Calu3 (cell line): Measurements from ENCODE around the gene RNF14. TPM values are rescaled to one million over a fixed set of nuclear protein-coding genes. Genes with fewer than 3 reads are reported as not detected.

Source experiments
- BruUV-seq: library from RNA; stranded (reverse); fragments of 400-500 nt; replicated peaks from 2 replicates; lab custom pipeline; 2021; lab: Mats Ljungman, UMichigan
- CTCF ChIA-PET: fragments of 300-600 bp; sonication (Branson Sonifier 250); formaldehyde crosslinking; loops from one replicate; lab custom pipeline; 2022; ENCODE audit warnings: antibody characterized with exemption; lab: Charles Lee
- DNase-seq: peaks from one replicate; pipeline ENCODE4 v3.0.0; 2022
- H3K27ac Mint-ChIP-seq: one replicate; pipeline ENCODE4 v1.8.0; 2022; ENCODE audit warnings: mixed read lengths; ENCODE audit not compliant: unreplicated experiment
- H3K27me3 Mint-ChIP-seq: one replicate; pipeline ENCODE4 v1.8.0; 2022; ENCODE audit warnings: mixed read lengths; ENCODE audit not compliant: unreplicated experiment
- H3K36me3 Mint-ChIP-seq: one replicate; pipeline ENCODE4 v1.8.0; 2022; ENCODE audit warnings: mild to moderate bottlenecking, moderate library complexity, mixed read lengths; ENCODE audit not compliant: insufficient read depth, unreplicated experiment
- H3K4me1 Mint-ChIP-seq: one replicate; pipeline ENCODE4 v1.8.0; 2022; ENCODE audit warnings: mild to moderate bottlenecking, low read depth, mixed read lengths; ENCODE audit not compliant: unreplicated experiment
- H3K4me3 Mint-ChIP-seq: one replicate; pipeline ENCODE4 v1.8.0; 2022; ENCODE audit warnings: mild to moderate bottlenecking, low read depth, moderate library complexity, mixed read lengths; ENCODE audit not compliant: unreplicated experiment
- H3K9me3 Mint-ChIP-seq: one replicate; pipeline ENCODE4 v1.8.0; 2022; ENCODE audit warnings: low read depth, mixed read lengths; ENCODE audit not compliant: unreplicated experiment
- CTCF ChIP-seq: fragments of 200-600 bp; IDR thresholded peaks from one replicate; pipeline ENCODE4 v1.8.0; 2022; ENCODE audit warnings: antibody characterized with exemption; ENCODE audit not compliant: unreplicated experiment
- intact Hi-C: fragments of 100-400 bp; cut with micrococcal nuclease; formaldehyde crosslinking; loops from one replicate; pipeline ENCODE4 v1.10.0; 2022; ENCODE audit not compliant: unreplicated experiment
- total RNA-seq: library from RNA; stranded (reverse); gene quantifications from 2 replicates; pipeline ENCODE4 v1.2.3, GENCODE V29; 2022

RNF14 gene
- total RNA-seq, 1 experiment from 2014 or later, result 32.2 TPM

GRCh38 chr5:141982626-141983025, 13.7 kb downstream of the RNF14 start:
- TF ChIP-seq CTCF, result no peak
- Mint-ChIP-seq H3K4me3 (no peak overlapping the region), H3K27me3 (no peaks in the 10 kb centered on the region), H3K4me1 (no peaks in the 10 kb centered on the region), H3K9me3 (no peaks in the 10 kb centered on the region), H3K36me3 (peaks cover 11% of the 10 kb centered on the region), H3K27ac (no peak overlapping the region)
- DNase-seq, result no peak
- intact Hi-C loops, result no loop called here
- CTCF ChIA-PET, result no interaction called here
- no TSS peak for BruUV-seq

DNA sequence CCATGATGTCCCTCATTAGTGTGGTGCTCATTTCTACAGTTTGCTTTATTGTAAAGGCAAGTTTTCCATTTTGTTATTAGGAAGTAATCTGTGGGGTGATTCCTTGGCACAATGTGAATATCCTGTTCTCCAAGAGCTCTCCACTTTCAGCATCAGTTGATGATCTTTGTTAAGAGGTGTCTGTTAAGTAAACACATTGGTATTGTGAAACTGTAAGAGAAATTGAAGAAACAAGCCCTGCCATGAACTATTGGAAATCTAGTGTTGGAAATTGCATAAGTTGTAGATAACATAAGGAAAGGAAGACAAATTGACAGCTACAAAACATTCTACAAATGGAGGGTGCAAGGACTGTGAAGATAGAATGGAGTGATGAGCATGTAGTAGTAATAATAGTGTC, 17.2 kb downstream of the RNF14 start:
- CTCF ChIA-PET, result no interaction called here

GRCh38 chr5:141989720-141990119, 20.8 kb downstream of the RNF14 start:
- CTCF ChIA-PET, result interaction anchor here (0.6 to 1.8 kb wide), 4 partner anchors 11 to 1980 kb away, joined by 4 to 12 read pairs (median 4); no protein-coding TSS in a partner anchor
- DNase-seq, result no peak
- no TSS peak for BruUV-seq
- H3K4me1 Mint-ChIP-seq, result no peaks in the 10 kb centered on the region
- intact Hi-C loops, result no loop called here
- H3K36me3 Mint-ChIP-seq, result peaks cover 2% of the 10 kb centered on the region
- H3K9me3 Mint-ChIP-seq, result no peaks in the 10 kb centered on the region
- H3K27ac Mint-ChIP-seq, result no peak overlapping the region
- no peak overlapping the region for H3K4me3 Mint-ChIP-seq
- TF ChIP-seq CTCF, result no peak
- H3K27me3 Mint-ChIP-seq, result no peaks in the 10 kb centered on the region

More for the DNA sequence above, 17.2 kb downstream of the RNF14 start:
- no peak for DNase-seq
- Mint-ChIP-seq H3K4me3 (no peak overlapping the region), H3K27ac (no peak overlapping the region), H3K9me3 (no peaks in the 10 kb centered on the region), H3K27me3 (no peaks in the 10 kb centered on the region), H3K36me3 (peaks cover 11% of the 10 kb centered on the region), H3K4me1 (no peaks in the 10 kb centered on the region)
- BruUV-seq, result no TSS peak
- TF ChIP-seq CTCF, result no peak
- intact Hi-C loops, result no loop called here

- CTCF ChIA-PET, result interaction anchor here (0.9 to 1.1 kb wide), 2 partner anchors 151 to 155 kb away, joined by 3 read pairs; no protein-coding TSS in a partner anchor
- Mint-ChIP-seq H3K9me3 (no peaks in the 10 kb centered on the region), H3K4me1 (no peaks in the 10 kb centered on the region), H3K4me3 (no peak overlapping the region), H3K27ac (no peak overlapping the region), H3K27me3 (no peaks in the 10 kb centered on the region), H3K36me3 (peaks cover 3% of the 10 kb centered on the region)
- peak; percentile 79 for DNase-seq
- BruUV-seq, result no TSS peak
- TF ChIP-seq CTCF, result peak; percentile 72
- intact Hi-C loops, result loop anchor here (1.0 kb wide), 1 partner anchor 152 kb away; no protein-coding TSS in a partner anchor
These were observed 23.6 kb downstream of the RNF14 start for GRCh38 chr5:141992349-141992963.
